SKM-1 treated with dmso at 0.1 percent for 144 hours (cell line): ENCODE measurements around the gene PTH1R.

ENCODE experiments used
- DNase-seq: peaks from one replicate; lab custom pipeline; 2025; ENCODE audit not compliant: unreplicated experiment; lab: John Stamatoyannopoulos, UW

The PTH1R gene

GRCh38 chr3:46942481-46943236, 65.1 kb downstream of the PTH1R start:
- no peak for DNase-seq

DNA sequence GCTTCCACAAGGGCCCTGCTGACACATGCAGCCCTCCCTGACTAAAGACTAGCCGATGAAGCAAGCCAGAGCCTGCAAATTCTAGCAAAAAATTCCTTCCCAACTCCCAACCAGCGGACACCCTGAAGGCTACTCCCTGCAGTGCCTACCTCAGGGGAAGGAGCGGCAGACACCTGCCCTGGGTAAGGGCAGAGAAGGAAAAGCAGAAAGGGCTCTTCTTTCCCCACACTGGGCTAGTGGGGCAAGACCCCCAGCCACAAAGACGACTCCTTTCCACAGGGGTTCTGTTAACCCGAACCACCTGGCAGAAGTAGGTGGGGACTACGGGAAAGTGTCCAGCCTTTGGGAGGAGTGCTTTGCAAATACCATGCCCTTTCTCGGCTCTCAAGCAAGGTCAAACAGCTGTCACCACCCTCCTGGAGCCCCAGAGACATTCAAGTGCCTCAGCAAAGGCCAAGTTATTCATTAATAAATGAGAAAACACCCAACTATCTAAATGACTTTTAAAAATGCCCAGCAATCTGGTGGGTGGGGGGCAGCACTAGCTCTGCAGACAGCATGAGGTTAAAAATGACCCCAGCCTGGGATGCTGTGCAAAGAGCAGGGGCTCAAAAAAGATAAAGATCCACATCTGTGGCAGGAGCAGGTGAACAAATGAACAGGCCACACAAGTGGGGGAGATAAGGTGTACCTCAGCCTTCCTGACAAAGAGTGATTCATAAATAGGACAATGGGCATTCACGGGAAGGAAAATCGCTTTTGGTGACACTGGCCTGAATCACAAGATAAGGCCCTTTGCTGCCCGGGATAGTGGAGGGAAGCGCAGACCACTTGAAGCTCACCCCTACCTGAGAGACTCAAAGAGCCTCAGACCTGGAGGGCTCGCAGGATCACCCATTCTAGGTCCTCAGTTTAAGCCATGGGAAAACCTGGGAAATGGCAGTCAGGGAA, 66.0 kb downstream of the PTH1R start:
- DNase-seq: no peak

GRCh38 chr3:46944191-46944590, 66.7 kb downstream of the PTH1R start:
- no peak for DNase-seq

DNA sequence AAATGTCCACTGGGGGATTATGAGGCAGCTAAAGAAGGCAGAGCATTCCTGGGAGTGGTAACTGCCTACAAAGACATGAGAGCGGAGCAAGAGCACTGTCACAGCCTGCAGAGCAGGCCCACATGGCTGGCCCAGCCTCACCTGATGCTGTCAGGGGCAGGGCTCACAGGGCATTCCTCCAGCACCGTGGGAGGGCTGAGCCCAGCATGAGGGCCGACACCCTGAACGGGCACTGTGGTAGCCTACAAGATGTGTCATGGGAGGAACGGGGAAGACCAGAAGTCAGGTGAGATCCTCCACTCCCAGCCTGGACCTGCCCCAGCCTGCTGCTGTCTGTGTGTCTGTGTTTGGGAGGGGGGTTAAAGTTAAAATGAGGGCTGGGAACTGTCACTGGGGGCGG, 68.9 kb downstream of the PTH1R start:
- no peak for DNase-seq

DNA sequence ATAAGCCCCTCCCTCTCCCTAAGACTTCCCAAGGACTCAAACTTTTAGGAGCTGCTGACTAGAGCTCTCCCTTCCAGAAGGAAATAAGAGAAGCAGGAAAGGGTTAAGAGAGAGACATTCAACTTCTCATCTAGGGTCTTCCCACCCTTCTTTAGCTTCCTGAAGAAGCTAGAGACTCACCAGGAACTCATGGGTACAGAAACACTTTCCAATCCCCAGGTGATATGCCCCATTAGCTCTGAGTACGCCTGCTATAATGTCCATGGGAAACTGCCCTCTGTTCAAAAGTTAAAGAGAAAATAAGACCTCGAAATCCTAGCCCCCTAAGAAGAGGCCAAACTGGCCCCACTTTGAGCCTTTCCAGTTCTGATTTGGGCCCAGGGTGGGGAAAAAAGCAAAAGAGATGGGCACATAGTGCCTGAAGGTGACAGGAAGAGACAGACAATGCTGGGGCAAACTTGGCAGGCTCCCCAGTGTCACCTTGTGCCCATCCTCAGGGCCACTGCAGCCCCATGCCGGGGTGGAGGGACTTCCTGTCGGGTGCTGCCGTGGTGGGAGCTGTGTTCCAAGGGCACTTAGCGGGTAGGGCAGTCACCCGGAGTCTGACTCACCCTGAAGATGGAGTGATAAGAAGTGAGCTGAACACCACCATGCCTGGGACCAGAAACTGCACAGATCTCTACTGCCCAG, 69.5 kb downstream of the PTH1R start:
- no peak for DNase-seq

DNA sequence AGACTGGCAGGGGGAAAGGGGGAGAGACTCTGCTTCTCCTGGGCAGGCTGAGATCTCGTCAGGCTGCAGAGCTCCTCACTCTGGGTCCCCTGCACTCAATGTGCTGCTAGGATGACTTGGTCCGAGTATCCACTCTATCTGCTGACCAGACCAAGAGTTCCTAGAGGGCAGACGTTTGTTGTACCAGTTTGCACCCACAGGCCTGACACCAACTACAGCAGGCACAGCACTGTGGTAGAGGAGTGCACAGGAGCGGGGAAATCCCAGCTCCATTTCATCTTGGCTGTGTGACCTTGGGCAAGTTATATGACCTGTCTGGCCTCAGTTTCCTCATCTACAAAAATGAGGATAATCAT, 70.0 kb downstream of the PTH1R start:
- DNase-seq: no peak

- peak; percentile 43 for DNase-seq
These were observed 70.7 kb downstream of the PTH1R start for GRCh38 chr3:46947981-46948791.

- peak; percentile 71 for DNase-seq
These were observed 71.5 kb downstream of the PTH1R start for GRCh38 chr3:46948830-46949671.

GRCh38 chr3:46950177-46950576, 72.7 kb downstream of the PTH1R start:
- no peak for DNase-seq

- no peak for DNase-seq
These were observed 73.2 kb downstream of the PTH1R start for GRCh38 chr3:46950650-46951241.

- no peak for DNase-seq
These were observed 75.3 kb downstream of the PTH1R start for GRCh38 chr3:46952813-46953212.
